ENCODE measurements around the gene CGB7. TPM values are rescaled to one million over a fixed set of nuclear protein-coding genes. Genes with fewer than 3 reads are reported as not detected.
A peak's percentile ranks its signal among the peaks of the same experiment; 100 is the strongest.

CGB7 gene
- total and polyA plus RNA-seq, 2 of the 13 experiments (the other 11 are each of a cell fraction or from before 2014, with no cell fraction given) = 0.07 TPM; not detected in 1

GRCh38 chr19:49104229-49104864, 46.8 kb upstream of the CGB7 start (continued):
- TF ChIP-seq ZNF510 (CRISPR knock-in tag; IDR thresholded peaks at IDR 0.05; ENCODE audit: low read depth) = no peak
- no peak for TF ChIP-seq PAWR (CRISPR knock-in tag; IDR thresholded peaks at IDR 0.05; ENCODE audit: borderline replicate concordance)
- TF ChIP-seq EP300 (IDR thresholded peaks at IDR 0.05; ENCODE audit: low read depth in 2 of 2, low read length in 2 of 2) = no peak
- TF ChIP-seq EP300 (CRISPR knock-in tag; IDR thresholded peaks at IDR 0.05; ENCODE audit: borderline replicate concordance) = no peak
- no peak for TF ChIP-seq MAFF (IDR thresholded peaks at IDR 0.05; ENCODE audit: low read depth, low read length)
- peak; percentile 69 for TF ChIP-seq AGO2 (optimal IDR thresholded peaks at IDR 0.05; ENCODE audit: low read depth, low read length)
- no peak for TF ChIP-seq ZNF414 (CRISPR knock-in tag; IDR thresholded peaks at IDR 0.05)

GRCh38 chr19:49103331-49104085, 46.0 kb upstream of the CGB7 start:
- Histone ChIP-seq H3K27ac (ENCODE audit: extremely low read length, insufficient read depth, low read length) (no peak overlapping the region), H3K9me3 (ENCODE audit: low read length) (no peaks in the 10 kb centered on the region), H2AFZ (ENCODE audit: low read length) (no peak overlapping the region), H3K4me2 (ENCODE audit: low read depth, low read length) (no peak overlapping the region), H3K79me2 (ENCODE audit: insufficient read depth, low read length) (peaks cover 6% of the 10 kb centered on the region), H4K20me1 (ENCODE audit: insufficient read depth, low read length) (peaks cover 26% of the 10 kb centered on the region), H3K36me3 (replicated peaks in 1 of 2; ENCODE audit: control insufficient read depth in 1 of 2, insufficient read depth in 2 of 2, low read length in 2 of 2) (peaks cover 38 to 89% of the 10 kb centered on the region in 2 experiments), H3K9ac (ENCODE audit: insufficient read depth, low read depth, low read length) (no peak overlapping the region), H3K4me3 (replicated peaks in 1 of 3; ENCODE audit: insufficient read depth in 1 of 3, low read depth in 2 of 3, low read length in 3 of 3) (no peak overlapping the region), H3K27me3 (ENCODE audit: control insufficient read depth in 1 of 2, insufficient read depth in 2 of 2, low read length in 2 of 2) (no peaks in the 10 kb centered on the region), H3K4me1 (ENCODE audit: insufficient read depth, low read length) (no peaks in the 10 kb centered on the region)
- BruUV-seq (replicated peaks) = no TSS peak
- DNase-seq (ENCODE audit: low spot score) (no peak), FAIRE-seq (no peak), ATAC-seq (no peak)
- intact Hi-C loops (cut with micrococcal nuclease; ENCODE audit: unreplicated experiment) (no loop called here), in situ Hi-C loops (cut with HindIII; ENCODE audit: extremely low pct_ligation_motif_present, low pct_unique_long_range_greater_than_20kb) (no loop called here)
- POLR2A ChIA-PET = no interaction called here
- WGBS (ENCODE audit: low lambda C conversion rate) = 94% methylated on average over 22 of the region's 33 CpGs
- CTCF ChIA-PET (ENCODE audit: low intra/inter-chr PET ratio, low total read pairs) = no interaction called here
- TF ChIP-seq AGO2 (optimal IDR thresholded peaks at IDR 0.05; ENCODE audit: low read depth, low read length) (peak; percentile 56), RBFOX2 (IDR thresholded peaks at IDR 0.05; ENCODE audit: low read depth, low read length) (peak; percentile 56), BCL3 (CRISPR knock-in tag; IDR thresholded peaks at IDR 0.05) (no peak)
